ENCODE measurements around the gene NDUFS3.
"Not testable (repeated sequence)": the region's sequence is repeated elsewhere in the genome, so short reads cannot be mapped to it uniquely, and the experiment has no call there.

Gene NDUFS3

DNA sequence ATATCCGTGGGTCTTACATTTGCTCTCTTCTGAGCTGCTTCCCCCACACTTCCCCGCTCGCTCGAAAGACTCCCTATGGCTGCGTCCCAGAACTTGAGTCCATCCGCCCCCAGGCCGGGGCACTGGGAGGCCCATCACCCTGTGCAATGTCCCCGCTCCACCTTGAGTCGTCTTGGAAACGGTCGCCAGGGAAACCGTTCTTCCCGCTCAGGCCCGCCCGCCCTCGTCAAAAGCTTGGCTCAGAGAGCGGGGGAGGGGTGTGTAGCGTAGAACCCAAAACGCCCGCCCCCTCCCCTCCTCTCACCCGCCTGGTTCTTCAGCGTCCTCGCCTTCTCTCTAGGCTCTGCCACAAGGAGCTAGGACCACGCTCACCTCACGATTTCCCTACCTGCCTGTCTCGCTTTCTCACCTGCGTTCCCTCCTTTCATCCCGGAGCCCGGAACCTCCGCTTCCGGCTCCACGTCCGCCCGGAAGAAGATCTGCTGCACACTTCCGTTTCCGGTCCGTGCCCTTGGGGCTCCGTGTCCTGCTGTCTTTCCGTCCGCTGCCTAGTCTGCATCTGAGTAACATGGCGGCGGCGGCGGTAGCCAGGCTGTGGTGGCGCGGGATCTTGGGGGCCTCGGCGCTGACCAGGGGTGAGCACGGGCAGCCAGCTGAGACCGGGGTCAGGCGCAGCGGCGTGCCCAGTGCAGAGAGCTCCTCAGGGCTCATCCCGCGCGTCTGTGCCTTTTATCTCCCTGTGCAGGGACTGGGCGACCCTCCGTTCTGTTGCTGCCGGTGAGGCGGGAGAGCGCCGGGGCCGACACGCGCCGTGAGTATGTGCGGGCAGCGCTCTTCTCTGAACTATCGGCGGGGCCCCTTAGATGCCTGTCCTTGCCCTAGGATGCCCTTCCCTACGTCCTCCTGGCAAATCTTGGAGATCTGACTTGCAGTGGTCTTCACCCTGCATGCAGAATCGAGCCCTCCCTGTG, at the start of gene NDUFS3, which contains the start of gene KBTBD4:
Gene NDUFS3, plus strand, starts transcription at position 551 of the 971 bp plus-strand sequence. Its CDS starts 18 bp downstream, at position 569.
Gene KBTBD4, minus strand, starts transcription at position 447 of the 971 bp plus-strand sequence. Its CDS starts 19 bp downstream, at position 428.
- H3K4me1 Mint-ChIP-seq (ENCODE audit: low read depth): peaks cover 26% of the 10 kb centered on the region
- peaks cover 39% of the 10 kb centered on the region for H3K36me3 Mint-ChIP-seq (ENCODE audit: low read depth)
- H3K27ac Mint-ChIP-seq: peak within 1 kb of the TSS; percentile 98
- H3K9me3 Mint-ChIP-seq: no peaks in the 10 kb centered on the region
- H3K27me3 Mint-ChIP-seq (ENCODE audit: low read depth): no peaks in the 10 kb centered on the region
- H3K4me3 Mint-ChIP-seq: peak within 1 kb of the TSS; percentile 99

DNA sequence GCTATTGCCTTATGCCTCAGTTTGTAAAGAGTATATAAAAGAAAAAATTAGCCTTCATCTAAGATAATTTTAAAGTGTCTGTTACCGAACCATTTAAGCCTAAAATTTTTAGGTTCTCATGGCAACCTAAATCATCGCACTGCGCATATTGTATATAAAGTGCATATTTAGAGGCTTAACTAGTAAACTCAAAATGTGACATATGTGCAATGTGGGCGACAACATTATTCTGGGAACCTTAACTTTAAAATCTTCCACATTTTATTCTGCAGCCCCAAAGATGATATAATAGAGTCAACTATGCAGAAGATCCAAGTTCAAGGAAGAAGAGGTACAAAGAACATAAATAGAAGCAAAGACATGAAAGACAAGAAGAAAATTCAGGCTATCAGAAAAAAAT, 48.9 kb upstream of the NDUFS3 start:
- H3K9me3 Mint-ChIP-seq: no peaks in the 10 kb centered on the region
- peaks cover 23% of the 10 kb centered on the region for H3K4me1 Mint-ChIP-seq (ENCODE audit: low read depth)
- H3K4me3 Mint-ChIP-seq: no peak overlapping the region
- H3K27ac Mint-ChIP-seq: no peak overlapping the region
- peaks cover 4% of the 10 kb centered on the region for H3K36me3 Mint-ChIP-seq (ENCODE audit: low read depth)
- no peaks in the 10 kb centered on the region for H3K27me3 Mint-ChIP-seq (ENCODE audit: low read depth)

- H3K9me3 Mint-ChIP-seq; H3K27me3 Mint-ChIP-seq (ENCODE audit: low read depth); H3K4me3 Mint-ChIP-seq; H3K36me3 Mint-ChIP-seq (ENCODE audit: low read depth); H3K27ac Mint-ChIP-seq: not testable (repeated sequence)
- peaks cover 17% of the 10 kb centered on the region for H3K4me1 Mint-ChIP-seq (ENCODE audit: low read depth)
Observed at GRCh38 chr11:47530721-47531120, 48.2 kb upstream of the NDUFS3 start.

- no peak overlapping the region for H3K4me3 Mint-ChIP-seq
- no peaks in the 10 kb centered on the region for H3K9me3 Mint-ChIP-seq
- H3K36me3 Mint-ChIP-seq (ENCODE audit: low read depth): peaks cover 1% of the 10 kb centered on the region
- H3K27me3 Mint-ChIP-seq (ENCODE audit: low read depth): no peaks in the 10 kb centered on the region
- peaks cover 15% of the 10 kb centered on the region for H3K4me1 Mint-ChIP-seq (ENCODE audit: low read depth)
- no peak overlapping the region for H3K27ac Mint-ChIP-seq
Observed at GRCh38 chr11:47531666-47532065, 47.2 kb upstream of the NDUFS3 start.

- Mint-ChIP-seq H3K27ac (no peak overlapping the region), H3K36me3 (ENCODE audit: low read depth) (peaks cover 1% of the 10 kb centered on the region), H3K4me3 (no peak overlapping the region), H3K27me3 (ENCODE audit: low read depth) (no peaks in the 10 kb centered on the region), H3K9me3 (no peaks in the 10 kb centered on the region), H3K4me1 (ENCODE audit: low read depth) (peaks cover 19% of the 10 kb centered on the region)
Observed at GRCh38 chr11:47532597-47533213, 46.2 kb upstream of the NDUFS3 start.

GRCh38 chr11:47533690-47534151, 45.2 kb upstream of the NDUFS3 start:
- H3K36me3 Mint-ChIP-seq (ENCODE audit: low read depth): peaks cover 4% of the 10 kb centered on the region
- H3K4me1 Mint-ChIP-seq (ENCODE audit: low read depth): peaks cover 18% of the 10 kb centered on the region
- H3K27ac Mint-ChIP-seq: no peak overlapping the region
- no peaks in the 10 kb centered on the region for H3K9me3 Mint-ChIP-seq
- no peak overlapping the region for H3K4me3 Mint-ChIP-seq
- no peaks in the 10 kb centered on the region for H3K27me3 Mint-ChIP-seq (ENCODE audit: low read depth)

GRCh38 chr11:47534704-47535251, 44.1 kb upstream of the NDUFS3 start:
- Mint-ChIP-seq H3K27me3 (ENCODE audit: low read depth) (no peaks in the 10 kb centered on the region), H3K36me3 (ENCODE audit: low read depth) (peaks cover 6% of the 10 kb centered on the region), H3K4me3 (no peak overlapping the region), H3K9me3 (no peaks in the 10 kb centered on the region), H3K4me1 (ENCODE audit: low read depth) (peaks cover 21% of the 10 kb centered on the region), H3K27ac (no peak overlapping the region)

GRCh38 chr11:47536915-47537314, 42.0 kb upstream of the NDUFS3 start:
- Mint-ChIP-seq H3K27me3 (ENCODE audit: low read depth) (no peaks in the 10 kb centered on the region), H3K9me3 (no peaks in the 10 kb centered on the region), H3K27ac (no peak overlapping the region), H3K4me1 (ENCODE audit: low read depth) (peaks cover 30% of the 10 kb centered on the region), H3K4me3 (no peak overlapping the region), H3K36me3 (ENCODE audit: low read depth) (peaks cover 10% of the 10 kb centered on the region)

DNA sequence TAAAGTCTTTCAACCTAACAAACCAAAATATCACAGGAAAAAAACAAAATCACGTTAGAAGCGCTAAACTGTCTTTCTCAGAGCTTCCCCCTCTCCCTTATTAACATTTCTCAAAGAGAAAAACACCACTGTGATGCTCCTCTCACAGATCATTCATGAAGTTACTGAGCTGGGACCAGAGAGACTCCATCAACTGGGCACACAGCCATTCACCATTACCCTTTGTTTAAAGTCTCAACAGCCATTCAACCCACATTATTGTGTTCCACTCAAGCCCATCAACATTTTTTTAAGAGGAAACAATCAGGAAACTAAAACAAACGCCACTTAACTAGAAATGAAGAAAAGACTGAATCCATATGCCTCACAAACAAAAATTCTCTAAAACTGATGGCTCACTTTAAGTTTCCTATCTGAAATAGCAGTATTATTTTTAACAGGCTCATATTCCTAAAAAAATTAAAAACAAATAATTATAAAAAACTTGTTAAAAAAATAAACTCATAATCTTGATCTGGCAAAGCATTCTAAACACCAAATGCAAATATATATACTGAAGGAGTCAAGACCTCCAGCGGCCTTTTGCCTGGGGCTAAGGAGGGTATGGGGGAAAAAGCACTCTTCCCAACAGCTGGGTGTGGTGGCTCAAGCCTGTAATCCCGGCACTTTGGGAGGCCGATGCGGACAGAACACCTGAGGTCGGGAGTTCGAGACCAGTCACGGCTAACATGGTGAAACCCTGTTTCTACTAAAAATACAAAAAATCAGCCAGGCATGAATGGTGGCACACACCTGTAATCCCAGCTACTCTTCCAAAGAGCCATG, 39.9 kb upstream of the NDUFS3 start:
- Mint-ChIP-seq H3K27ac (no peak overlapping the region), H3K36me3 (ENCODE audit: low read depth) (peaks cover 11% of the 10 kb centered on the region), H3K4me3 (no peak overlapping the region), H3K4me1 (ENCODE audit: low read depth) (peaks cover 29% of the 10 kb centered on the region), H3K9me3 (no peaks in the 10 kb centered on the region), H3K27me3 (ENCODE audit: low read depth) (no peaks in the 10 kb centered on the region)

- peaks cover 35% of the 10 kb centered on the region for H3K4me1 Mint-ChIP-seq (ENCODE audit: low read depth)
- no peaks in the 10 kb centered on the region for H3K27me3 Mint-ChIP-seq (ENCODE audit: low read depth)
- peaks cover 14% of the 10 kb centered on the region for H3K36me3 Mint-ChIP-seq (ENCODE audit: low read depth)
- H3K27ac Mint-ChIP-seq: no peak overlapping the region
- no peaks in the 10 kb centered on the region for H3K9me3 Mint-ChIP-seq
- no peak overlapping the region for H3K4me3 Mint-ChIP-seq
Observed at GRCh38 chr11:47539681-47540039, 39.2 kb upstream of the NDUFS3 start.

DNA sequence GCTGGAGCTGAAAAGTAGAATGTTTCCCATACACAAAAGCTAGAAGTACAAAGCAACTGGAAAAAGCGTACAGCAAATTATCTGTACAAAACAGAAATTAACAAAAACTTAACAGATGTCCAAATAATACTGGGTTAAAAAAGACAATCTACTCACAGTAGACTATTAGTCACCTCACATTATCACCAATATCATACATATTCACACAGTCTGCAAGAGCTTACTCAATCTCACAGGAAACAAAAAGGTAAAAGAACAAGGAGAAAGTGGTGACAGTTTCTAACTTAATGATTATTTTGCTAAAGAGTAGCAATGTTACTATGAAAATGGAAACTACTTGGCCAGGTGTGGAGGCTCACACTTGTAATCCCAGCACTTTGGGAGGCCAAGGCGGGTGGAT, 37.8 kb upstream of the NDUFS3 start:
- Mint-ChIP-seq H3K4me3 (no peak overlapping the region), H3K36me3 (ENCODE audit: low read depth) (peaks cover 14% of the 10 kb centered on the region), H3K4me1 (ENCODE audit: low read depth) (peaks cover 34% of the 10 kb centered on the region), H3K27ac (peak overlapping the region; percentile 44), H3K27me3 (ENCODE audit: low read depth) (no peaks in the 10 kb centered on the region), H3K9me3 (no peaks in the 10 kb centered on the region)

DNA sequence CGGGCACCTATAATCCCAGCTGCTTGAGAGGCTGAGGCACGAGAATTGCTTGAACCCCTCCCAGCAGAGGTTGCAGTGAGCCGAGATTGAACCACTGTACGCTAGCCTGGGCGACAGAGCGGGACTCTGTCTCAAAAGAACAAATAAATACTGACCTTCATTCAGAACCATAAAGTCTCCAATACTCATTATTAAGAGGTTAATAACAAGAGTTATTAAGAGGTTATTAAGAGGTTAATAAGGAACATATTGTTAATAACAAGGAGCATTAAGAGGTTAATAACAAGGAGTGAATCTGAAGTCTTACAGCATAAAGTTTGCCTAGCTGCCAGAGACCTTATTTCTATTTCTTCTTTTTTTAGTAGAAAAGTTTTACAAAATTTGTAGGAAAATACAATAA, 33.6 kb upstream of the NDUFS3 start:
- no peak overlapping the region for H3K4me3 Mint-ChIP-seq

DNA sequence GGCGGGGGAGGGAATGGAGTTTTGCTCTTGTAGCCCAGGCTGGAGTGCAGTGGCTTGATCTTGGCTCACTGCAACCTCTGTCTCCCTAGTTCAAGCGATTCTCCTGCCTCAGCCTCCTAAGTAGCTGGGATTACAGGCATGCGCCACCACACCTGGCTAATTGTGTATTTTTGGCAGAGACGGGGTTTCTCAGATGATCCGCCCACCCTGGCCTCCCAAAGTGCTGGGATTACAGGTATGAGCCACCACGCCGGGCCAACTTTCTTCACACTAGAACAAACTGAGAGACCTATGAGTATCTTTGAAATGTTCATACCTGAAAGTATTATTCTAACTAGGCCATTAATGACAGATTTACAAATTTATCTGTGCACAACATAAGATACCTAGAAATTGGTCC, 32.6 kb upstream of the NDUFS3 start:
- Mint-ChIP-seq H3K36me3 (ENCODE audit: low read depth) (peaks cover 15% of the 10 kb centered on the region), H3K4me1 (ENCODE audit: low read depth) (peaks cover 33% of the 10 kb centered on the region)
- not testable (repeated sequence) for H3K4me3 Mint-ChIP-seq; H3K9me3 Mint-ChIP-seq; H3K27ac Mint-ChIP-seq; H3K27me3 Mint-ChIP-seq (ENCODE audit: low read depth)

More for the DNA sequence above, 33.6 kb upstream of the NDUFS3 start:
- H3K4me1 Mint-ChIP-seq (ENCODE audit: low read depth): peaks cover 34% of the 10 kb centered on the region
- H3K27me3 Mint-ChIP-seq (ENCODE audit: low read depth): no peaks in the 10 kb centered on the region
- no peak overlapping the region for H3K27ac Mint-ChIP-seq
- H3K9me3 Mint-ChIP-seq: no peaks in the 10 kb centered on the region
- peaks cover 17% of the 10 kb centered on the region for H3K36me3 Mint-ChIP-seq (ENCODE audit: low read depth)

Measured in T-helper 1 cell treated with Interleukin-12 subunit alpha and Interleukin-12 subunit beta and Interleukin-4 antibody, amounts not matched to agents 30 μg/mL and 1 μg/mL, for 36 hours (primary cell).